H1 (cell line): ENCODE measurements around the gene FAM184B. TPM values are rescaled to one million over a fixed set of nuclear protein-coding genes. Genes with fewer than 3 reads are reported as not detected.

Experiments
- CTCF ChIA-PET: fragments of 300-600 bp; sonication (Branson Sonifier 250); formaldehyde crosslinking; loops from one replicate; lab custom pipeline; 2021; ENCODE audit not compliant: partially characterized antibody; lab: Charles Lee
- POLR2A ChIA-PET: fragments of 300-600 bp; sonication (Branson Sonifier 250); formaldehyde crosslinking; loops from one replicate; lab custom pipeline; 2021; ENCODE audit warnings: inconsistent platforms; ENCODE audit not compliant: partially characterized antibody; lab: Charles Lee
- DNase-seq, 2 experiments: peaks; one replicate each; pipeline versions ENCODE4 v3.0.0 to v3.0.0-alpha.2; 2010 to 2022; ENCODE audit warnings: low spot score in 2 of 2, low read depth in 1 of 2, mixed read lengths in 1 of 2
- FAIRE-seq: peaks from 2 replicates; lab custom pipeline; 2011; peaks lifted over from hg19 to GRCh38; lab: Jason Lieb, UNC
- H2AFZ ChIP-seq: 2 replicates; pipeline ENCODE4 v1.8.1; 2012; ENCODE audit warnings: low read length, inconsistent platforms
- H2AK5ac ChIP-seq: 2 replicates; pipeline ENCODE4 v1.6.1; 2013; ENCODE audit warnings: low read depth, low read length
- H2BK120ac ChIP-seq: replicated peaks from 2 replicates; pipeline ENCODE3; 2013; ENCODE audit warnings: low read depth, low read length, inconsistent platforms
- H2BK12ac ChIP-seq: 2 replicates; pipeline ENCODE4 v1.6.1; 2013; ENCODE audit warnings: low read depth, low read length
- H2BK15ac ChIP-seq: 2 replicates; pipeline ENCODE4 v1.6.1; 2013; ENCODE audit warnings: low read length
- H2BK20ac ChIP-seq: 2 replicates; pipeline ENCODE4 v1.6.1; 2013; ENCODE audit warnings: low read length
- H2BK5ac ChIP-seq: 2 replicates; pipeline ENCODE4 v1.6.1; 2013; ENCODE audit warnings: low read depth, low read length
- H3K14ac ChIP-seq: 2 replicates; pipeline ENCODE4 v1.6.1; 2013; ENCODE audit warnings: inconsistent platforms; ENCODE audit not compliant: insufficient read length
- H3K18ac ChIP-seq: 2 replicates; pipeline ENCODE4 v1.6.1; 2013; ENCODE audit warnings: low read length; ENCODE audit errors: extremely low read depth
- H3K23ac ChIP-seq: 2 replicates; pipeline ENCODE4 v1.6.1; 2013; ENCODE audit warnings: inconsistent platforms; ENCODE audit not compliant: insufficient read length
- H3K23me2 ChIP-seq: 2 replicates; pipeline ENCODE4 v1.6.1; 2013; ENCODE audit warnings: low read depth, low read length
- H3K27ac ChIP-seq: 2 replicates; pipeline ENCODE4 v1.6.1; 2011; ENCODE audit warnings: low read depth, low read length, inconsistent platforms
- H3K27me3 ChIP-seq, 4 experiments: replicated peaks in 1 of 4; 1 replicate in 1 of 4; 2 replicates in 3 of 4; pipeline versions ENCODE4 v1.6.1 to v1.8.1; 2011 to 2013; ENCODE audit warnings: low read length in 3 of 4, mild to moderate bottlenecking in 3 of 4, inconsistent platforms in 2 of 4, mixed read lengths in 2 of 4, moderate library complexity in 1 of 4; ENCODE audit not compliant: control insufficient read depth in 3 of 4, insufficient read depth in 3 of 4; ENCODE audit errors: extremely low read depth in 1 of 4
- H3K36me3 ChIP-seq, 4 experiments: 2 replicates each; pipeline versions ENCODE4 v1.6.1 to v1.8.1; 2011 to 2013; ENCODE audit warnings: mild to moderate bottlenecking in 4 of 4, low read length in 3 of 4, moderate library complexity in 2 of 4, control low read depth in 1 of 4, inconsistent platforms in 1 of 4; ENCODE audit not compliant: insufficient read depth in 4 of 4, control insufficient read depth in 2 of 4
- H3K4ac ChIP-seq: replicated peaks from 2 replicates; pipeline ENCODE3; 2013; ENCODE audit warnings: low read length, low read depth, mixed read lengths, inconsistent platforms; ENCODE audit not compliant: insufficient read length
- H3K4me1 ChIP-seq, 4 experiments: replicated peaks in 1 of 4; 1 replicate in 1 of 4; 2 replicates in 3 of 4; pipeline versions ENCODE4 v1.6.1 to v1.8.1; 2011 to 2013; ENCODE audit warnings: low read length in 3 of 4, inconsistent platforms in 2 of 4, mixed read lengths in 1 of 4; ENCODE audit not compliant: insufficient read depth in 4 of 4, control insufficient read depth in 3 of 4
- H3K4me2 ChIP-seq, 2 experiments: 2 replicates each; pipeline versions ENCODE4 v1.6.1 to v1.8.1; 2011 to 2013; ENCODE audit warnings: low read depth in 2 of 2, low read length in 2 of 2, control low read depth in 1 of 2, inconsistent platforms in 1 of 2, mild to moderate bottlenecking in 1 of 2; ENCODE audit not compliant: insufficient read depth in 1 of 2
- H3K4me3 ChIP-seq, 4 experiments: fragments of 200-600, 300-600 bp in 1 of 4; sonication (generic), shearing (Covaris generic), sonication (Bioruptor Twin) in 1 of 4; 2 replicates each; pipeline versions ENCODE4 v1.5.1 to v1.8.1; 2011 to 2016; ENCODE audit warnings: low read length in 4 of 4, low read depth in 3 of 4, control low read depth in 2 of 4, inconsistent platforms in 2 of 4, mild to moderate bottlenecking in 2 of 4, mixed read lengths in 1 of 4, moderate library complexity in 1 of 4; ENCODE audit not compliant: insufficient read depth in 2 of 4; ENCODE audit errors: extremely low read depth in 1 of 4
- H3K56ac ChIP-seq: replicated peaks from 2 replicates; pipeline ENCODE3; 2013; ENCODE audit warnings: low read depth, mild to moderate bottlenecking, mixed read lengths, low read length, inconsistent platforms; ENCODE audit not compliant: insufficient read length
- H3K79me1 ChIP-seq: 2 replicates; pipeline ENCODE4 v1.6.1; 2013; ENCODE audit warnings: low read depth, low read length, control low read depth
- H3K79me2 ChIP-seq, 2 experiments: 2 replicates each; pipeline versions ENCODE4 v1.6.1 to v1.8.1; 2012 to 2013; ENCODE audit warnings: low read length in 2 of 2, mild to moderate bottlenecking in 2 of 2, inconsistent platforms in 1 of 2; ENCODE audit not compliant: insufficient read depth in 2 of 2, control insufficient read depth in 1 of 2
- H3K9ac ChIP-seq, 4 experiments: replicated peaks in 1 of 4; 1 replicate in 1 of 4; 2 replicates in 3 of 4; pipeline versions ENCODE4 v1.6.1 to v1.8.1; 2011 to 2013; ENCODE audit warnings: low read depth in 3 of 4, low read length in 3 of 4, control low read depth in 2 of 4, mild to moderate bottlenecking in 2 of 4, moderate library complexity in 2 of 4, inconsistent platforms in 1 of 4; ENCODE audit errors: extremely low read depth in 1 of 4
- H3K9me3 ChIP-seq, 2 experiments: 2 replicates each; pipeline versions ENCODE4 v1.6.1 to v1.8.1; 2012 to 2013; ENCODE audit warnings: mild to moderate bottlenecking in 2 of 2, moderate library complexity in 2 of 2, control low read depth in 1 of 2, inconsistent platforms in 1 of 2, low read depth in 1 of 2, low read length in 1 of 2, mixed read lengths in 1 of 2; ENCODE audit not compliant: insufficient read depth in 2 of 2
- H4K20me1 ChIP-seq, 2 experiments: replicated peaks in 1 of 2; 2 replicates each; pipeline versions ENCODE3 to v1.8.1; 2011 to 2013; ENCODE audit warnings: inconsistent platforms in 2 of 2, low read length in 2 of 2, mild to moderate bottlenecking in 1 of 2; ENCODE audit not compliant: insufficient read depth in 2 of 2, control insufficient read depth in 1 of 2
- H4K5ac ChIP-seq: 2 replicates; pipeline ENCODE4 v1.6.1; 2013; ENCODE audit warnings: low read length, low read depth, mixed read lengths, inconsistent platforms; ENCODE audit not compliant: insufficient read length
- H4K8ac ChIP-seq: 2 replicates; pipeline ENCODE4 v1.8.0; 2013; ENCODE audit warnings: mild to moderate bottlenecking, moderate library complexity, low read length, inconsistent platforms; ENCODE audit not compliant: insufficient read depth; ENCODE audit errors: extremely low read depth
- H4K91ac ChIP-seq: replicated peaks from 2 replicates; pipeline ENCODE3; 2013; ENCODE audit warnings: low read length, mixed read lengths, inconsistent platforms; ENCODE audit not compliant: insufficient read length
- CHD2 ChIP-seq: IDR thresholded peaks from 2 replicates; pipeline ENCODE4 v1.6.1; 2012; ENCODE audit warnings: low read length, improper control_type of control experiment
- EGR1 ChIP-seq: IDR thresholded peaks from 2 replicates; pipeline ENCODE4 v1.6.1; 2011; ENCODE audit warnings: low read depth, low read length, borderline replicate concordance
- EZH2 ChIP-seq: fragments of 200-600 bp; sonication (generic); IDR thresholded peaks from 2 replicates; pipeline ENCODE4 v1.7.1; 2012; ENCODE audit warnings: low read depth, mild to moderate bottlenecking, moderate library complexity, low read length, inconsistent platforms; ENCODE audit not compliant: severe bottlenecking
- PHF8 ChIP-seq: fragments of 200-600 bp; sonication (generic); conservative IDR thresholded peaks from 2 replicates; pipeline ENCODE4 v1.7.1; 2012; ENCODE audit warnings: low read depth, mild to moderate bottlenecking, inconsistent platforms, low read length, moderate library complexity
- POLR2A ChIP-seq, 2 experiments: IDR thresholded peaks; 1 replicate in 1 of 2; 2 replicates in 1 of 2; pipeline ENCODE4 v1.6.1; 2011; ENCODE audit warnings: low read depth in 2 of 2, low read length in 2 of 2, mild to moderate bottlenecking in 2 of 2; ENCODE audit errors: control extremely low read depth in 1 of 2
- RBBP5 ChIP-seq: IDR thresholded peaks from 2 replicates; pipeline ENCODE4 v1.7.1; 2012; ENCODE audit warnings: low read depth, mild to moderate bottlenecking, inconsistent platforms, low read length, moderate library complexity, borderline replicate concordance
- SUZ12 ChIP-seq: fragments of 200-600 bp; sonication (generic); IDR thresholded peaks from 2 replicates; pipeline ENCODE4 v1.6.1; 2012; ENCODE audit warnings: mild to moderate bottlenecking, inconsistent platforms, low read length, moderate library complexity, mixed read lengths
- polyA plus RNA-seq, 7 experiments: library from polyadenylated mRNA; depleted of rRNA in 3 of 7; stranded (reverse) in 5 of 7; unstranded in 2 of 7; fragments of >200 nt in 5 of 7; fragments of 200-250 nt in 2 of 7; gene quantifications; 1 replicate in 5 of 7; 2 replicates in 1 of 7; 4 replicates in 1 of 7; pipeline versions ENCODE4 v1.2.1 to v1.2.3, GENCODE V29; 2011 to 2013; ENCODE audit warnings: missing spikeins in 2 of 7, mixed read lengths in 2 of 7
- total RNA-seq: library from RNA; stranded (reverse); fragmentation: NEBNext Ultra II Directional; extraction: Animal tissue kit (Norgen Biotek cat#: 25700); gene quantifications from 2 replicates; pipeline ENCODE4 v1.2.1, GENCODE V29; 2021
- TF ChIP-seq, protein P1 (sequence below): IDR thresholded peaks from 2 replicates; pipeline ENCODE4 v1.6.1; 2012; ENCODE audit warnings: inconsistent platforms

Gene FAM184B
- total and polyA plus RNA-seq, 2 of the 8 experiments (the other 6 are each of a cell fraction or from before 2014, with no cell fraction given), result 0.05 to 0.39 TPM

DNA sequence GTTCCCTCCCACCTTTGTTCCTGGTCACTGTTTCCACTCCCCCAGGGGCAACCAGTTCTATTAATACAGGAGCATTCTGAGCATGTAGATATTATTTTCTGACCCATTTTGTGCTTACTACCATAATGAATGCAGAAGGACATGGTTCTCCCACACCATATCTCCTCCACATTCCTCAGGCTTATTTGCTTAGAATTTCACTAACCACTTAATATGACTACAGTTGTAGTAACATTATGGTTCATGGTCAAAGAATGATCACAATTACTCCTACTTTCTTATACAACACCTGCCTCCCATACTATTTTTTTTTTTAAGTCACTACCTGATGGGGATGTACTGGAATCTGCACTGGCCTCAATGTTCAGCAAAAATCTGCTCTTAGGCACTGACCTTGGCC, 7.5 kb upstream of the FAM184B start:
- Histone ChIP-seq H4K5ac (no peak overlapping the region), H3K4me3 (no peak overlapping the region), H3K36me3 (no peaks in the 10 kb centered on the region; a peak in 1 of 8 replicates), H2BK15ac (no peak overlapping the region), H2AFZ (no peak overlapping the region), H3K4me2 (no peak overlapping the region), H3K14ac (no peak overlapping the region), H3K79me2 (no peaks in the 10 kb centered on the region), H3K56ac (no peak overlapping the region), H3K18ac (no peak overlapping the region), H3K4me1 (no peaks in the 10 kb centered on the region), H3K9me3 (no peaks in the 10 kb centered on the region), H2BK5ac (no peak overlapping the region), H2AK5ac (no peak overlapping the region), H2BK12ac (no peak overlapping the region), H3K23me2 (no peaks in the 10 kb centered on the region), H4K8ac (no peak overlapping the region), H3K27ac (no peak overlapping the region), H4K91ac (no peak overlapping the region), H3K79me1 (no peaks in the 10 kb centered on the region), H2BK20ac (no peak overlapping the region), H2BK120ac (no peak overlapping the region), H4K20me1 (no peaks in the 10 kb centered on the region), H3K9ac (no peak overlapping the region), H3K4ac (no peak overlapping the region), H3K23ac (no peak overlapping the region), H3K27me3 (no peaks in the 10 kb centered on the region; a peak in 1 of 7 replicates)
- DNase-seq, result no peak
- POLR2A ChIA-PET, result no interaction called here
- CTCF ChIA-PET, result interaction anchor here (0.7 to 1.7 kb wide), 4 partner anchors 28 to 151 kb away, joined by 3 to 6 read pairs (median 4); no protein-coding TSS in a partner anchor
- no peak for FAIRE-seq
- TF ChIP-seq SUZ12, result no peak
- TF ChIP-seq, protein P1, sequence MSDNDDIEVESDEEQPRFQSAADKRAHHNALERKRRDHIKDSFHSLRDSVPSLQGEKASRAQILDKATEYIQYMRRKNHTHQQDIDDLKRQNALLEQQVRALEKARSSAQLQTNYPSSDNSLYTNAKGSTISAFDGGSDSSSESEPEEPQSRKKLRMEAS, result no peak
- no peak for TF ChIP-seq PHF8
- no peak for TF ChIP-seq RBBP5
- TF ChIP-seq CHD2, result no peak
- no peak for TF ChIP-seq EZH2
- no peak for TF ChIP-seq EGR1
- no peak for TF ChIP-seq POLR2A (IDR thresholded peaks at IDR 0.05; ENCODE audit: control extremely low read depth in 1 of 2, low read depth in 2 of 2, low read length in 2 of 2)
